Measurements from ENCODE around the gene PNMA8A. TPM values are rescaled to one million over a fixed set of nuclear protein-coding genes. Genes with fewer than 3 reads are reported as not detected.

Gene PNMA8A
- total RNA-seq, 1 donor from 2014 or later: 25.8 TPM

- no peaks in the 10 kb centered on the region for H3K27me3 Mint-ChIP-seq (ENCODE audit: low read depth)
- no peak overlapping the region for H3K4me3 Mint-ChIP-seq
- peaks cover 8% of the 10 kb centered on the region for H3K9me3 Mint-ChIP-seq
- H3K36me3 Mint-ChIP-seq: peaks cover 3% of the 10 kb centered on the region
- H3K4me1 Mint-ChIP-seq: peaks cover 9% of the 10 kb centered on the region
- DNase-seq (ENCODE audit: low spot score in 2 of 2, unreplicated experiment in 2 of 2): no peak
- TF ChIP-seq, protein P1, sequence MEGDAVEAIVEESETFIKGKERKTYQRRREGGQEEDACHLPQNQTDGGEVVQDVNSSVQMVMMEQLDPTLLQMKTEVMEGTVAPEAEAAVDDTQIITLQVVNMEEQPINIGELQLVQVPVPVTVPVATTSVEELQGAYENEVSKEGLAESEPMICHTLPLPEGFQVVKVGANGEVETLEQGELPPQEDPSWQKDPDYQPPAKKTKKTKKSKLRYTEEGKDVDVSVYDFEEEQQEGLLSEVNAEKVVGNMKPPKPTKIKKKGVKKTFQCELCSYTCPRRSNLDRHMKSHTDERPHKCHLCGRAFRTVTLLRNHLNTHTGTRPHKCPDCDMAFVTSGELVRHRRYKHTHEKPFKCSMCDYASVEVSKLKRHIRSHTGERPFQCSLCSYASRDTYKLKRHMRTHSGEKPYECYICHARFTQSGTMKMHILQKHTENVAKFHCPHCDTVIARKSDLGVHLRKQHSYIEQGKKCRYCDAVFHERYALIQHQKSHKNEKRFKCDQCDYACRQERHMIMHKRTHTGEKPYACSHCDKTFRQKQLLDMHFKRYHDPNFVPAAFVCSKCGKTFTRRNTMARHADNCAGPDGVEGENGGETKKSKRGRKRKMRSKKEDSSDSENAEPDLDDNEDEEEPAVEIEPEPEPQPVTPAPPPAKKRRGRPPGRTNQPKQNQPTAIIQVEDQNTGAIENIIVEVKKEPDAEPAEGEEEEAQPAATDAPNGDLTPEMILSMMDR (IDR thresholded peaks at IDR 0.05; ENCODE audit: unreplicated experiment): no peak
- peak overlapping the region; percentile 12 for H3K27ac Mint-ChIP-seq
Measured at GRCh38 chr19:46451352-46451751, 20.0 kb downstream of the PNMA8A start.

- Mint-ChIP-seq H3K36me3 (peaks cover 3% of the 10 kb centered on the region), H3K9me3 (peaks cover 8% of the 10 kb centered on the region), H3K27me3 (ENCODE audit: low read depth) (no peaks in the 10 kb centered on the region), H3K4me3 (no peak overlapping the region), H3K27ac (no peak overlapping the region), H3K4me1 (peaks cover 6% of the 10 kb centered on the region)
- TF ChIP-seq, protein P1 (IDR thresholded peaks at IDR 0.05; ENCODE audit: unreplicated experiment): no peak
- DNase-seq (ENCODE audit: low spot score in 2 of 2, unreplicated experiment in 2 of 2): no peak
Measured at GRCh38 chr19:46450737-46451136, 20.6 kb downstream of the PNMA8A start.

GRCh38 chr19:46449228-46449627 is 22.1 kb downstream of the PNMA8A start:
- Mint-ChIP-seq H3K27ac (no peak overlapping the region), H3K27me3 (ENCODE audit: low read depth) (no peaks in the 10 kb centered on the region), H3K36me3 (peaks cover 3% of the 10 kb centered on the region), H3K4me1 (peaks cover 6% of the 10 kb centered on the region), H3K4me3 (no peak overlapping the region), H3K9me3 (peaks cover 8% of the 10 kb centered on the region)
- DNase-seq (ENCODE audit: low spot score in 2 of 2, unreplicated experiment in 2 of 2): no peak
- TF ChIP-seq, protein P1 (IDR thresholded peaks at IDR 0.05; ENCODE audit: unreplicated experiment): no peak

GRCh38 chr19:46448601-46449000 is 22.8 kb downstream of the PNMA8A start:
- H3K36me3 Mint-ChIP-seq: peaks cover 3% of the 10 kb centered on the region
- peaks cover 4% of the 10 kb centered on the region for H3K4me1 Mint-ChIP-seq
- TF ChIP-seq, protein P1 (IDR thresholded peaks at IDR 0.05; ENCODE audit: unreplicated experiment): no peak
- no peak overlapping the region for H3K4me3 Mint-ChIP-seq
- H3K9me3 Mint-ChIP-seq: peaks cover 8% of the 10 kb centered on the region
- no peak for DNase-seq (ENCODE audit: low spot score in 2 of 2, unreplicated experiment in 2 of 2)
- no peaks in the 10 kb centered on the region for H3K27me3 Mint-ChIP-seq (ENCODE audit: low read depth)
- no peak overlapping the region for H3K27ac Mint-ChIP-seq

GRCh38 chr19:46447824-46448223 is 23.5 kb downstream of the PNMA8A start:
- Mint-ChIP-seq H3K4me1 (peaks cover 9% of the 10 kb centered on the region), H3K27ac (peak overlapping the region; percentile 76), H3K4me3 (no peak overlapping the region)

More at GRCh38 chr19:46447824-46448223, 23.5 kb downstream of the PNMA8A start:
- no peak for DNase-seq (ENCODE audit: low spot score in 2 of 2, unreplicated experiment in 2 of 2)
- Mint-ChIP-seq H3K27me3 (ENCODE audit: low read depth) (no peaks in the 10 kb centered on the region), H3K9me3 (peaks cover 8% of the 10 kb centered on the region), H3K36me3 (peaks cover 3% of the 10 kb centered on the region)
- TF ChIP-seq, protein P1 (IDR thresholded peaks at IDR 0.05; ENCODE audit: unreplicated experiment): no peak

Data from mesothelial cell of epicardium (in vitro differentiated cells).